GM12891 (cell line): Measurements from ENCODE around the gene BNC2.

Source experiments
- DNase-seq: peaks from one replicate; pipeline ENCODE4 v3.0.0; 2011; ENCODE audit warnings: low spot score; ENCODE audit not compliant: insufficient read length
- FAIRE-seq: peaks from 2 replicates; lab custom pipeline; 2011; peaks lifted over from hg19 to GRCh38; lab: Jason Lieb, UNC
- PAX5 ChIP-seq: IDR thresholded peaks from 2 replicates; pipeline ENCODE4 v1.6.1; 2011; ENCODE audit warnings: low read length, moderate library complexity, mild to moderate bottlenecking; ENCODE audit not compliant: insufficient read depth, severe bottlenecking
- POLR2A ChIP-seq: IDR thresholded peaks from 2 replicates; pipeline ENCODE4 v1.6.1; 2011; ENCODE audit warnings: low read depth, low read length, control low read depth
- POLR2AphosphoS5 ChIP-seq: IDR thresholded peaks from 2 replicates; pipeline ENCODE4 v1.6.1; 2011; ENCODE audit warnings: low read depth, low read length, control low read depth
- POU2F2 ChIP-seq: IDR thresholded peaks from 2 replicates; pipeline ENCODE4 v1.6.1; 2011; ENCODE audit warnings: low read depth, mild to moderate bottlenecking, control low read depth, low read length, moderate library complexity
- SPI1 ChIP-seq: IDR thresholded peaks from 2 replicates; pipeline ENCODE4 v1.6.1; 2011; ENCODE audit warnings: low read depth, low read length, control low read depth
- TAF1 ChIP-seq: IDR thresholded peaks from 2 replicates; pipeline ENCODE4 v1.6.1; 2011; ENCODE audit warnings: low read depth, low read length, control low read depth

Gene BNC2

DNA sequence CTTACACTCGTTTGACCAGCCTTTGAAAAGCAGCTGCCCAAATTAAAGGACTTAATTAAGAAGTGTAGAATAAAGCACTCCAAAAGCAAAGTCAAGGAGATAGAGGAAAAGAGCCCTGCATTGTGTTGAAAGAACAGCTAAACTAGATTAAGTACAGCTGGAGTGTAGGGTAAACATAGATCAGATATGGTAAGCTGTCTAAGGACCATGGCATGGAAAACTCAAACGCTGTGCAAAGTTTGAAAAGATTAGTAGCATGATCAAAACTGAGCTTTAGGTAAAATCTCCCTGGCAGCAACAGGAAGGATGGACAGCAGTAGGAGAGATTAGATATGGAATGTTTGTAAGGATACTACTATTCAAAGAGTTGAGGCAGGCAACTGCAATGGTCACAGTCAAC is 55.4 kb downstream of the BNC2 start:
- FAIRE-seq (no peak), DNase-seq (no peak)
- TF ChIP-seq POU2F2 (no peak), POLR2AphosphoS5 (no peak), TAF1 (no peak), SPI1 (no peak), PAX5 (no peak), POLR2A (no peak)

DNA sequence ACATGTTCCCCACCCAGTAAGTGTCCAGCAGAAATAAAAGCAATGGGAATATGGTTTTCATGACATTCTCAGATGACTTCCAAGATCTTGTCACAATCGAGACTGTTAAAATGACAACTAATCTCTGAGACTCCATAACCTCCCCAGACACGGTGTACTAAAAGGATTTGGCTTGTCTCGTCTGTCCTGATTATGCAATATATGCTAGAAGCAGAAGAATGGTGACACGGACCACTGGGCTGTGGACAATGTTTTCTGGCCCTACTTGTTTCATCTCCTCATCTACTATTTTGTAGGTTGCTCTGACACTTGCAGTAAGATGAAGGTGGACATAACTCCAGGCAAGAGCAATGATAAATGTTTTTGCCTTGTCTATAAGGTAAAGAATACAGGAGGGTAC is 56.6 kb downstream of the BNC2 start:
- no peak for TF ChIP-seq POLR2A
- no peak for TF ChIP-seq POU2F2
- no peak for TF ChIP-seq SPI1
- TF ChIP-seq PAX5, result no peak
- no peak for TF ChIP-seq POLR2AphosphoS5
- no peak for TF ChIP-seq TAF1
- DNase-seq (no peak), FAIRE-seq (no peak)

DNA sequence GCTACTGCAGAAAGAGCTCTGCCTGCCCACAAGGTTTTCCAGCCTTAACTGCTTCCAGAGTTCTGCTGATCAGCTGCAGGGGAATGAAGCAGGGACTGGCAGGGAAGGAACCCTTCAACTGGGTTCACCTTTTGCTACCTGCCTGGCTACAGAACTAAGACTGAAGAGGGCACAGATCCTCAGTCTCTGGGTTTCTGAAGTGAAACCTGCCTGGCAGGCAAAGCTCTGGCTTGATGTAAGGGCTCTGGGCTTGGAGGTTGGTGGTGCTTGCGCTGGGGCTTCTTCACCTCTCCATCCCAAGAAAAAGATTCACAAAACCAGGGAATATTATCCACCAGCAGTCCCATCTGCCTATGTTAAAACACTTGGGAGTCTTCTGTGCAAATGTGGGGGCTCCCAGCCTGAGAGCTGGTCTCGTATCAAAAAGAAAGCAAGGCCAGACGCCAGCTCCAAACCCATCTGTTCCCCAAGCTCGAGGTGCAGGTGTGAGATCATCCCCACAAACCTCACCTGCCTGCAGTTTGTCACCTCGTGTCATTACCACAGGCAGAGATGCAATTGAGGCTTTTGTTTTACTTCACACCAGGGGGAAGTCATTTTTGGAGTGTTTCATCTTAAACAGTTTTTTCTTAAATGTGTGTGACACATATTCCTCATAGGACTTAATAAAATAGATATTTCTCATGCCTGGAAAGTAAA is 58.3 kb downstream of the BNC2 start:
- no peak for FAIRE-seq
- no peak for DNase-seq
- no peak for TF ChIP-seq SPI1
- no peak for TF ChIP-seq TAF1
- no peak for TF ChIP-seq PAX5
- no peak for TF ChIP-seq POLR2A
- no peak for TF ChIP-seq POU2F2
- no peak for TF ChIP-seq POLR2AphosphoS5

DNA sequence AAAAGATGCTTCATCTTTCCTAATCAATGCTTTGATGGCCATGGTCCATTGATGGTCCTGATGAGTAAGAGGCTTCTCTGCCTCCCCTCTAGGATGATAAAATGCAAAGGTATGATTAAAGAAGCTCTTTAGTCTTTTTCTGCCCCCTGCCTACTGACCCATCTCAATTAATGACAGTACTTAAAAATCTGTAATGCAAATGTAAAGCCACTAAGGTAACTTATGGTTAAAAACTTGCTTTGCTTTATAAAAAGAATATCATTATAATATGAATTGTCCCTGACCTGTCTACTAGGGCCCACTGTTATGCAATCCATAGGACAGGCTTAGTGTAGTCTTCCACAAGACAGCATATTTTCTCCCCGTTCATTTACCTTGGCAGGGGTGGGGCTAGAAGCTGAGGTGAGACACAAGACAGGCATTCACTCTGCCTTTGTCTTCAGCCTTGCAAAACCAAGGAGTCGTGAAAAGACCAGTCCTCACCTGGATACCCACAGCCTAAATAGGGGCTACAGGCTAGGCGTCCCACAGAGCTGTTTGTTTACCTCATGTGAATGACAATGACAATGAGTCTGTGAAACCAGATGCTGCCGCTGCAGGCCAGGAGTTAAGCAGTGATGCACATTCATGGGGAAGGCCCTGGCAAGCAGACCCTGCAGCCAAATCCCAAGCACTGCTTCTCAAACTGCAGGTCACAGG is 60.4 kb downstream of the BNC2 start:
- FAIRE-seq (no peak), DNase-seq (no peak)
- TF ChIP-seq POLR2A, result no peak
- no peak for TF ChIP-seq TAF1
- no peak for TF ChIP-seq POU2F2
- TF ChIP-seq SPI1, result no peak
- TF ChIP-seq PAX5, result no peak
- TF ChIP-seq POLR2AphosphoS5, result no peak

DNA sequence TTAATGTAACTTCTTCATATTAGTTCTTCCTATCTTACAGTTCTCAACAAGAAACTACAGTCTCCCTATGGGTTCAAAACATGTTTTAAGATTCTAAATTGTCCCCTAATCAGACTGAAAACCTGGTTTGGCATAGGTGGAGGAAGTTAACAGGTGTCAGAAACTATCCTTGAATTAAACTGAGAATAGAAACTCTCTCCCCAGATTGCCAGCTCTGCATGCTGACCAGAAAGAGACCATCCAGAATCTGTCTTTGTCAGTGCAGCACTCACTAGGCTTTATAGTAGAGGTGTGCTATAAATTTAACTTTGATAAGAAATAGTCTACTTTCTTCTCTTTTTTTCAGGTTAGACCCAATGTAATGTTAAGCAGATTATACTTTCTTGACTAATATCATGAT is 63.8 kb downstream of the BNC2 start:
- TF ChIP-seq POU2F2 (no peak), TAF1 (no peak), POLR2A (no peak), PAX5 (no peak), POLR2AphosphoS5 (no peak), SPI1 (no peak)
- DNase-seq (no peak), FAIRE-seq (no peak)

DNA sequence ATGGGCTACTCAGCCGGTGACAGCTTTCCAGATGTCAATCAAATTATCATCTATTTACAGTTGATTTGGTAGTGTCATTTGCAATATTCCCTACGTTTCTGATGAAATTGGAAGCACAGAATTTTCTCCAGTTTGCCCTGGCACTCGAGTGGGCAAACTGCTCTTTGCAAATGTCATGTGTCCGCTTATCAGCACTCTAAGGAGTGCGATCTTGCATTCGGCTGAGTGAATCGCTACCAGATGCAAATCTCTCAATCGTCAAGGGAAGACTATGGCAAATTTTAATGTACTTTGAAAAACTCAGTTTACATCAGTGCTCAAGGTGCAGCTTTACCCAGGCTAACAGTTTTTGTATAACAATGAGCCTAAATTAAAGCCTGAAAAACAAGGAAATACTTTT is 66.8 kb downstream of the BNC2 start:
- TF ChIP-seq POLR2AphosphoS5, result no peak
- TF ChIP-seq SPI1, result no peak
- no peak for TF ChIP-seq POU2F2
- no peak for TF ChIP-seq TAF1
- TF ChIP-seq POLR2A, result no peak
- TF ChIP-seq PAX5, result no peak
- FAIRE-seq (no peak), DNase-seq (no peak)

DNA sequence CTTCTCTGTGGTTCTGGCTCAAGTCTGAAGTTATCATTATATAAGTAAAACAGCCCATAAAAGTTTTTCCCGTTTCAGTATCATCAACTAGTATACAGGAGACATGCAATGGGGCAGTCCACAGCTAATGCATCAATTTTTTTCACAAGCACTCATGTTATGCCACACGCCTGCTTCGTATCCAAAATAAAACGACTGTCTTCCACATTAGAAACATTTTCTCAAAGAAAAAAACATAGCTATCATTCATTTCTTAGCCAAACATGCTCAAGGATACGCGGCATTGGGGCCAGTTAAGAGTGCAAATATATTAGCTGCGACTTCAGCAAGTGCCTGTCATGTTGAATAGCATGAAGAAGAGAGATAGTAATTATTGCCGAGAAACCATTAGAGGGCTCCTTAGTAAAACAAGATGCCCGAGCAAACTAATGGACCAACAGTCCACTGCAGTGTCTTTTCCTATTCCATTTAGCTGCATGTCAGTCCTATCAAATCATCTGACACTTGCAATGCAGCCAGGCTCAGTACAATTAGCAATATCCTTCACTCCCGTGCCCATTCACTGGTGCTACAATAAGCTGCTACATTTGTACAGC is 68.5 kb downstream of the BNC2 start:
- no peak for TF ChIP-seq TAF1
- DNase-seq (no peak), FAIRE-seq (no peak)

DNA sequence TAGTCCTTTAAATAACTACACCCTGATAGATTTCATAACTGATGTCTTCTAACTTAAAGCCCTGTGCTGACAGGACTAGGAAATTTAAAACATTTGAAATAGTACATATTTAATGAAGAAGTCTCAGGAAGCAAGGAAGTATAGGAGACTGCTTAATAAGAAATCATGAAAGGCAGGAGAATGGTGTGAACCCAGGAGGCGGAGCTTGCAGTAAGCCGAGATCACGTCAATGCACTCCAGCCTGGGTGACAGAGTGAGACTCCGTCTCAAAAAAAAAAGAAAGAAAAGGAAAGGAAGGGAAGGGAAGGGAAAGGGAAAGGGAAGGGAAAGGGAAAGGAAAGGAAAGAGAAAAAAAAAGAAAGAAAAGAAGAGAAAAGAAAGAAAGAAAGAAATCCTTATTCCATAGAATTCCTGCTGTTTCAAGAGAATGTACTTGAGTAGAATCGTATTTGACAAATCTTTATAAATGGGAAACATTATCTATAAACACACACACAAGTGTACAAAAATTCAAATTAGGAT is 74.1 kb downstream of the BNC2 start:
- TF ChIP-seq POLR2AphosphoS5, result no peak
- TF ChIP-seq PAX5, result no peak
- TF ChIP-seq POLR2A, result no peak
- no peak for TF ChIP-seq SPI1
- TF ChIP-seq POU2F2, result no peak
- no peak for TF ChIP-seq TAF1
- no peak for DNase-seq
- no peak for FAIRE-seq

DNA sequence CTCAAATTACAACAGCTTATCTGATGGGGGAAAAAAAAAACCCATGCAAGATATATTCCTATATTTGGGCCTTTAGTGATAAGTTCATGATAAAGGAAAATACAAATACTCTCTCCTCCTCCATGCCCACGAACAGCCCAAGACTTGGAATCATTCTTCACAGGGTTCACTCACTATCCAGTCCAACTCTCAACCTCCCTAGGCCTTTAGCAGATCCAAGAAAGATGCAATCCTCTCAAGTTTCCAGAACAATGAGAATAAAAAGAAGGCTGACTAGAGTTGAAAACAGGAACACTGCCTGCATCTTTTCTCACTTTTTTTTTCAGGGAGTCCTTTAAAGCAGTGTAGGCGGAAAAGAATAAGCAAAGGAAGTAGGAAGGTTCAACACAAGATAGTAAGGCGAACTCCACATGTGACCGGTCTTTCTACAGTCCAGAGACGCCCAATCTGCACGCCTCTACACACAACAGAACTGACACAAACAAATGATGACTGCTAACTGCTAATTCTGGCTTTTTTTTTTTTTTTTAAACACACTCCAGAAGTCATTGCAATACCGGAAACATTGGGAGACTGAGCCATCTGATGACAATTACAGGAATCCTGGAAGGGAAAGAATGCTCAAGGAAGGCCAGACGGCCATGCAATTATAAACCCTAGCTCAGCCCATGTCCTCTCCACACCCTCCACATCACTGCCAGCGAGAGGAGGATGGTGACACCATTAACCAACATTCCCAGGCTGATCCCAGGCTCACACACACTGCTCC is 75.4 kb downstream of the BNC2 start:
- DNase-seq (no peak), FAIRE-seq (no peak)
- TF ChIP-seq POU2F2, result no peak
- no peak for TF ChIP-seq PAX5
- TF ChIP-seq POLR2AphosphoS5, result no peak

DNA sequence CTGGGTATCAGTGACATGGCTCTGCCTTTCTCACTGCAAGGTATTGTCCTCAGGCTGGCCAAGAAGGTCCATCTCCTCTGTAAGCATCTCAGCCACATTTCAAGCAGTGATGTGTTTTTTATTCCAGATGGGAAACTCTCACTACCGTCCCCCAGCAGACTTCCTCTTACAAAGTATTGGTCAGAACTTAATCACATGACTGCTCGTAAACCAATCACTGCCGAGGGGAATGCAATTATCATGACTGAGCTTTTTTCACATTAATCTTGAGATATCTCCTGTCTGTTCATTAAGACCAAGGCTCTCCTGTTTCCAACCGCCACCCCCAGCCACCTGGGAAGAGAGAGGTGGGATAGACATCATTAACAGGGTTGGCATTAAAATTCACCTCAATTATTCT is 76.4 kb downstream of the BNC2 start:
- no peak for DNase-seq
- FAIRE-seq, result no peak
- TF ChIP-seq TAF1 (no peak), SPI1 (no peak), PAX5 (no peak), POU2F2 (no peak), POLR2AphosphoS5 (no peak), POLR2A (no peak)
